Neuronal stem cell (in vitro differentiated cells): ENCODE measurements around the gene ZNF569.
"Not testable (repeated sequence)": the region's sequence is repeated elsewhere in the genome, so short reads cannot be mapped to it uniquely, and the experiment has no call there.

ENCODE experiments used
- DNase-seq: peaks from one replicate; pipeline ENCODE4 v3.0.0-alpha.2; 2013; ENCODE audit warnings: low spot score
- H2AFZ ChIP-seq: one replicate; pipeline ENCODE4 v1.6.1; 2013; ENCODE audit warnings: mild to moderate bottlenecking, low read length, inconsistent platforms
- H2AK5ac ChIP-seq: 2 replicates; pipeline ENCODE4 v1.6.1; 2013; ENCODE audit warnings: low read depth, mild to moderate bottlenecking, inconsistent platforms, low read length, moderate library complexity, mixed read lengths
- H2BK120ac ChIP-seq: 2 replicates; pipeline ENCODE4 v1.6.1; 2013; ENCODE audit warnings: low read depth, mild to moderate bottlenecking, inconsistent platforms, low read length, moderate library complexity, mixed read lengths
- H2BK12ac ChIP-seq: one replicate; pipeline ENCODE4 v1.6.1; 2013; ENCODE audit warnings: low read length, inconsistent platforms
- H2BK15ac ChIP-seq: 2 replicates; pipeline ENCODE4 v1.6.1; 2013; ENCODE audit warnings: mild to moderate bottlenecking, low read length, inconsistent platforms, mixed read lengths
- H2BK5ac ChIP-seq: one replicate; pipeline ENCODE4 v1.6.1; 2013; ENCODE audit warnings: inconsistent platforms, mild to moderate bottlenecking, low read length, moderate library complexity
- H3K14ac ChIP-seq: one replicate; pipeline ENCODE4 v1.6.1; 2013; ENCODE audit warnings: low read length, inconsistent platforms
- H3K18ac ChIP-seq: 2 replicates; pipeline ENCODE4 v1.6.1; 2013; ENCODE audit warnings: low read length, inconsistent platforms
- H3K23ac ChIP-seq: 2 replicates; pipeline ENCODE4 v1.6.1; 2013; ENCODE audit warnings: low read depth, mild to moderate bottlenecking, mixed read lengths, low read length, inconsistent platforms; ENCODE audit not compliant: poor library complexity
- H3K27ac ChIP-seq: replicated peaks from 3 replicates; pipeline ENCODE4 v1.5.1; 2013; ENCODE audit warnings: low read length, inconsistent platforms
- H3K27me3 ChIP-seq, 3 experiments: 2 replicates each; pipeline ENCODE4 v1.6.1; 2013; ENCODE audit warnings: low read length in 3 of 3, mild to moderate bottlenecking in 2 of 3, inconsistent platforms in 1 of 3, low read depth in 1 of 3, mixed read lengths in 1 of 3, moderate library complexity in 1 of 3; ENCODE audit not compliant: control insufficient read depth in 3 of 3, insufficient read depth in 3 of 3
- H3K36me3 ChIP-seq, 2 donors: replicated peaks in 1 of 2; 2 replicates each; pipeline ENCODE4 v1.6.1; 2013; ENCODE audit warnings: low read length in 2 of 2; ENCODE audit not compliant: control insufficient read depth in 2 of 2, insufficient read depth in 2 of 2
- H3K4ac ChIP-seq: 2 replicates; pipeline ENCODE4 v1.6.1; 2013; ENCODE audit warnings: inconsistent platforms, mild to moderate bottlenecking, low read length, moderate library complexity
- H3K4me1 ChIP-seq, 2 donors: 1 replicate in 1 of 2; 2 replicates in 1 of 2; pipeline ENCODE4 v1.6.1; 2013; ENCODE audit warnings: low read length in 2 of 2, low read depth in 1 of 2; ENCODE audit not compliant: control insufficient read depth in 2 of 2, insufficient read depth in 1 of 2
- H3K4me2 ChIP-seq: one replicate; pipeline ENCODE4 v1.6.1; 2013; ENCODE audit warnings: mild to moderate bottlenecking, low read length, inconsistent platforms; ENCODE audit not compliant: insufficient read depth, poor library complexity, severe bottlenecking
- H3K4me3 ChIP-seq, 2 donors: 2 replicates each; pipeline ENCODE4 v1.5.1; 2013; ENCODE audit warnings: low read length in 2 of 2, mild to moderate bottlenecking in 2 of 2, inconsistent platforms in 1 of 2, moderate library complexity in 1 of 2
- H3K79me1 ChIP-seq: one replicate; pipeline ENCODE4 v1.6.1; 2013; ENCODE audit warnings: low read depth, mild to moderate bottlenecking, inconsistent platforms, low read length, moderate library complexity
- H3K9ac ChIP-seq: one replicate; pipeline ENCODE4 v1.6.1; 2013; ENCODE audit warnings: mild to moderate bottlenecking, low read depth, low read length, inconsistent platforms; ENCODE audit not compliant: poor library complexity
- H3K9me3 ChIP-seq, 2 donors: replicated peaks in 1 of 2; 2 replicates each; pipeline versions ENCODE3 to v1.6.1; 2013; ENCODE audit warnings: low read length in 2 of 2, mild to moderate bottlenecking in 2 of 2, inconsistent platforms in 1 of 2, low read depth in 1 of 2, mixed read lengths in 1 of 2, moderate library complexity in 1 of 2; ENCODE audit not compliant: control insufficient read depth in 2 of 2, insufficient read depth in 1 of 2
- H4K8ac ChIP-seq: one replicate; pipeline ENCODE4 v1.6.1; 2013; ENCODE audit warnings: low read depth, mild to moderate bottlenecking, inconsistent platforms, low read length, moderate library complexity
- H4K91ac ChIP-seq: one replicate; pipeline ENCODE4 v1.6.1; 2013; ENCODE audit warnings: low read length, low read depth, mild to moderate bottlenecking, inconsistent platforms; ENCODE audit not compliant: poor library complexity
- WGBS, 2 donors: extraction: QIAGEN DNeasy Blood & Tissue Kit; methylation state at CpG; one replicate each; pipeline ENCODE4 v1.1.7; 2013; ENCODE audit warnings: missing lambda C conversion rate in 2 of 2, mixed read lengths in 1 of 2; ENCODE audit not compliant: insufficient read length in 2 of 2, insufficient replicate concordance in 1 of 2; ENCODE audit errors: extremely low coverage in 2 of 2; 5-methylcytosine and 5-hydroxymethylcytosine counted together

The ZNF569 gene

GRCh38 chr19:37412700-37413099 lies 54.5 kb downstream of the ZNF569 start:
- Histone ChIP-seq H3K23ac (no peak overlapping the region), H3K4ac (no peak overlapping the region), H3K9ac (no peak overlapping the region), H3K4me1 (no peaks in the 10 kb centered on the region), H4K91ac (no peak overlapping the region), H3K4me3 (no peak overlapping the region), H3K36me3 (peaks cover 2 to 26% of the 10 kb centered on the region in 2 donors), H3K4me2 (no peak overlapping the region), H3K27me3 (no peaks in the 10 kb centered on the region), H3K79me1 (no peaks in the 10 kb centered on the region), H4K8ac (no peak overlapping the region), H3K9me3 (peaks cover 17 to 87% of the 10 kb centered on the region in 2 donors), H2BK5ac (no peak overlapping the region), H2AK5ac (no peak overlapping the region), H3K18ac (no peak overlapping the region), H2AFZ (no peak overlapping the region), H3K27ac (no peak overlapping the region), H3K14ac (no peak overlapping the region), H2BK120ac (no peak overlapping the region), H2BK12ac (no peak overlapping the region), H2BK15ac (no peak overlapping the region)
- no CpG with 5 or more reads among the region's 2 CpGs for WGBS, 2 donors
- no peak for DNase-seq

- H3K14ac ChIP-seq, H2AK5ac ChIP-seq, H3K23ac ChIP-seq, H2BK5ac ChIP-seq, H3K4me2 ChIP-seq, H3K4ac ChIP-seq, DNase-seq, H2BK12ac ChIP-seq, H3K27ac ChIP-seq, H3K79me1 ChIP-seq, H3K4me3 ChIP-seq, H3K9ac ChIP-seq, H4K8ac ChIP-seq, H4K91ac ChIP-seq, H3K18ac ChIP-seq, H2BK120ac ChIP-seq, H3K36me3 ChIP-seq, H3K27me3 ChIP-seq, H3K4me1 ChIP-seq, H2BK15ac ChIP-seq, H2AFZ ChIP-seq: not testable (repeated sequence)
- peaks cover 23 to 29% of the 10 kb centered on the region in 2 donors for H3K9me3 ChIP-seq
- WGBS, 2 donors, result no CpG with 5 or more reads among the region's 6 CpGs
Measured at GRCh38 chr19:37406140-37406846, 61.0 kb downstream of the ZNF569 start.

- H2AFZ ChIP-seq, result no peak overlapping the region
- DNase-seq, result no peak
- no peak overlapping the region for H3K18ac ChIP-seq
- H2BK5ac ChIP-seq, result no peak overlapping the region
- peaks cover 16 to 27% of the 10 kb centered on the region in 2 donors for H3K9me3 ChIP-seq
- no peak overlapping the region for H3K23ac ChIP-seq
- H3K36me3 ChIP-seq, result no peaks in the 10 kb centered on the region
- no peak overlapping the region for H3K4me3 ChIP-seq
- WGBS, 2 donors, result no CpG with 5 or more reads among the region's 34 CpGs
- no peak overlapping the region for H2BK120ac ChIP-seq
- H3K79me1 ChIP-seq, result no peaks in the 10 kb centered on the region
- peak overlapping the region; percentile 72 for H4K91ac ChIP-seq
- H2BK15ac ChIP-seq, result no peak overlapping the region
- H3K4ac ChIP-seq, result no peak overlapping the region
- no peak overlapping the region for H2AK5ac ChIP-seq
- no peaks in the 10 kb centered on the region for H3K27me3 ChIP-seq
- no peak overlapping the region for H3K9ac ChIP-seq
- H3K4me2 ChIP-seq, result no peak overlapping the region
- H3K27ac ChIP-seq, result no peak overlapping the region
- no peaks in the 10 kb centered on the region for H3K4me1 ChIP-seq
- peak overlapping the region; percentile 86 for H4K8ac ChIP-seq
- H3K14ac ChIP-seq, result peak overlapping the region; percentile 31
- peak overlapping the region; percentile 41 for H2BK12ac ChIP-seq
Measured at GRCh38 chr19:37403403-37403802, 63.8 kb downstream of the ZNF569 start.

- H2BK12ac ChIP-seq, result no peak overlapping the region
- H4K91ac ChIP-seq, result no peak overlapping the region
- no peak overlapping the region for H2AK5ac ChIP-seq
- no CpG with 5 or more reads among the region's 1 CpG for WGBS, 2 donors
- no peak overlapping the region for H3K4ac ChIP-seq
- no peaks in the 10 kb centered on the region for H3K36me3 ChIP-seq
- H3K18ac ChIP-seq, result no peak overlapping the region
- no peak overlapping the region for H3K14ac ChIP-seq
- H2BK15ac ChIP-seq, result no peak overlapping the region
- H2BK120ac ChIP-seq, result no peak overlapping the region
- H3K27me3 ChIP-seq, result no peaks in the 10 kb centered on the region
- no peak overlapping the region for H3K27ac ChIP-seq
- no peaks in the 10 kb centered on the region for H3K79me1 ChIP-seq
- no peak overlapping the region for H3K23ac ChIP-seq
- no peak overlapping the region for H2BK5ac ChIP-seq
- no peak overlapping the region for H4K8ac ChIP-seq
- H2AFZ ChIP-seq, result no peak overlapping the region
- no peak for DNase-seq
- no peaks in the 10 kb centered on the region for H3K4me1 ChIP-seq
- H3K9me3 ChIP-seq, result peaks cover 15 to 27% of the 10 kb centered on the region in 2 donors
- no peak overlapping the region for H3K9ac ChIP-seq
- H3K4me2 ChIP-seq, result no peak overlapping the region
- no peak overlapping the region for H3K4me3 ChIP-seq
Measured at GRCh38 chr19:37401078-37401477, 66.2 kb downstream of the ZNF569 start.
